Measurements from ENCODE around the gene HAUS8.

Gene HAUS8

GRCh38 chr19:17079710-17080439, 4.6 kb upstream of the HAUS8 start:
- Histone ChIP-seq H3K4me1 (ENCODE audit: insufficient read depth, poor library complexity, severe bottlenecking) (peaks cover 17% of the 10 kb centered on the region), H3K36me3 (ENCODE audit: low read depth) (no peaks in the 10 kb centered on the region), H3K4me3 (ENCODE audit: severe bottlenecking) (peak overlapping the region; percentile 9), H3K27ac (ENCODE audit: poor library complexity, severe bottlenecking) (peak overlapping the region; percentile 92), H3K9me3 (ENCODE audit: severe bottlenecking) (no peaks in the 10 kb centered on the region), H3K27me3 (ENCODE audit: insufficient read depth, poor library complexity, severe bottlenecking) (no peaks in the 10 kb centered on the region)
- TF ChIP-seq, protein P1, sequence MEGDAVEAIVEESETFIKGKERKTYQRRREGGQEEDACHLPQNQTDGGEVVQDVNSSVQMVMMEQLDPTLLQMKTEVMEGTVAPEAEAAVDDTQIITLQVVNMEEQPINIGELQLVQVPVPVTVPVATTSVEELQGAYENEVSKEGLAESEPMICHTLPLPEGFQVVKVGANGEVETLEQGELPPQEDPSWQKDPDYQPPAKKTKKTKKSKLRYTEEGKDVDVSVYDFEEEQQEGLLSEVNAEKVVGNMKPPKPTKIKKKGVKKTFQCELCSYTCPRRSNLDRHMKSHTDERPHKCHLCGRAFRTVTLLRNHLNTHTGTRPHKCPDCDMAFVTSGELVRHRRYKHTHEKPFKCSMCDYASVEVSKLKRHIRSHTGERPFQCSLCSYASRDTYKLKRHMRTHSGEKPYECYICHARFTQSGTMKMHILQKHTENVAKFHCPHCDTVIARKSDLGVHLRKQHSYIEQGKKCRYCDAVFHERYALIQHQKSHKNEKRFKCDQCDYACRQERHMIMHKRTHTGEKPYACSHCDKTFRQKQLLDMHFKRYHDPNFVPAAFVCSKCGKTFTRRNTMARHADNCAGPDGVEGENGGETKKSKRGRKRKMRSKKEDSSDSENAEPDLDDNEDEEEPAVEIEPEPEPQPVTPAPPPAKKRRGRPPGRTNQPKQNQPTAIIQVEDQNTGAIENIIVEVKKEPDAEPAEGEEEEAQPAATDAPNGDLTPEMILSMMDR (IDR thresholded peaks at IDR 0.05; ENCODE audit: poor library complexity, severe bottlenecking): peak; percentile 71
- DNase-seq (ENCODE audit: low spot score) (peak; percentile 90), ATAC-seq (ENCODE audit: low read depth) (peak; percentile 87)

DNA sequence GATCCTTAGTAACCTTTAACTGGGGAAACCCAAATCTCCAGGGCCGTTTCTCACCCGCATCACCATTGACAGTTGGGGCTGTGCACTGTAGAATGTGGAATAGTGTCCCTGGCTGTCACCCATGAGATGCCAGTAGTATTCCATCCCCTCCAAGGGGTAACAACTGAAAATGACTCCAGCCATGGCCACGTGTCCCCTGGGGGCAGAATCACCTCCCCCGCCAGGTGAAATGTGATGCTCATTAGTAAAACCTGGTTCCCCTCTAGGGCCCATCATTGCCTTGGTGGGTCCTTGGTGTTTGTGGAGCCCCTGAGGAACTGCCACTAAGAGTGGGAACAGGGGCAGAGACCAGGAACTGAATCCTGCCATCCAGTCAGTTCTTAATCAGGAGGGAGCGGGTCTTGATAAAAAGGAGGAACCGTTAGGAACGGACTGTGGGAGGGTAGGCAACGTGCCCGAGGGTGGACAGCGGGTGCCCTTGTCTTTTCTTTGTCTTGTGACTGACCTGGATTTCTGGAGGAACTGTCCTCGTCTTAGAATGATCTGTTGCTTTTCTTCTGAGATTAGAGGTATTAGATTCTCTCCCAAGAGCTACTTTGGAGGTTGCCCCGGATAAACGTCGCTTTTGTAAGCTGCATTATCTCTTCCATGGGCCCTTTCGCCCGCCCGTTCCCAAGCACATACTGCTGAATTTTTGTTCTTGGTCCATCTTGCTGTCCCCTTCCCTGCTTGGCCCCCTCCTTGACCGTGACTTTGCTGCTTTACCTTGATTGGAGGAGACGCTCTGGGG, 3.9 kb upstream of the HAUS8 start:
- no peaks in the 10 kb centered on the region for H3K36me3 ChIP-seq (ENCODE audit: low read depth)
- DNase-seq (ENCODE audit: low spot score): no peak
- H3K9me3 ChIP-seq (ENCODE audit: severe bottlenecking): no peaks in the 10 kb centered on the region
- H3K4me1 ChIP-seq (ENCODE audit: insufficient read depth, poor library complexity, severe bottlenecking): peaks cover 17% of the 10 kb centered on the region
- TF ChIP-seq, protein P1 (IDR thresholded peaks at IDR 0.05; ENCODE audit: poor library complexity, severe bottlenecking): no peak
- no peak for ATAC-seq (ENCODE audit: low read depth)
- H3K4me3 ChIP-seq (ENCODE audit: severe bottlenecking): peak overlapping the region; percentile 9
- H3K27me3 ChIP-seq (ENCODE audit: insufficient read depth, poor library complexity, severe bottlenecking): no peaks in the 10 kb centered on the region
- peak overlapping the region; percentile 92 for H3K27ac ChIP-seq (ENCODE audit: poor library complexity, severe bottlenecking)

GRCh38 chr19:17078036-17078919, 3.0 kb upstream of the HAUS8 start:
- H3K9me3 ChIP-seq (ENCODE audit: severe bottlenecking): no peaks in the 10 kb centered on the region
- H3K4me1 ChIP-seq (ENCODE audit: insufficient read depth, poor library complexity, severe bottlenecking): peaks cover 23% of the 10 kb centered on the region
- peak overlapping the region; percentile 92 for H3K27ac ChIP-seq (ENCODE audit: poor library complexity, severe bottlenecking)
- TF ChIP-seq, protein P1 (IDR thresholded peaks at IDR 0.05; ENCODE audit: poor library complexity, severe bottlenecking): no peak
- H3K4me3 ChIP-seq (ENCODE audit: severe bottlenecking): no peak overlapping the region
- peaks cover 3% of the 10 kb centered on the region for H3K36me3 ChIP-seq (ENCODE audit: low read depth)
- ATAC-seq (ENCODE audit: low read depth) (no peak), DNase-seq (ENCODE audit: low spot score) (no peak)
- H3K27me3 ChIP-seq (ENCODE audit: insufficient read depth, poor library complexity, severe bottlenecking): no peaks in the 10 kb centered on the region

GRCh38 chr19:17077447-17078028, 2.3 kb upstream of the HAUS8 start:
- peak overlapping the region; percentile 40 for H3K27ac ChIP-seq (ENCODE audit: poor library complexity, severe bottlenecking)
- peaks cover 8% of the 10 kb centered on the region for H3K36me3 ChIP-seq (ENCODE audit: low read depth)
- DNase-seq (ENCODE audit: low spot score) (no peak), ATAC-seq (ENCODE audit: low read depth) (no peak)
- H3K4me3 ChIP-seq (ENCODE audit: severe bottlenecking): no peak overlapping the region
- no peaks in the 10 kb centered on the region for H3K27me3 ChIP-seq (ENCODE audit: insufficient read depth, poor library complexity, severe bottlenecking)
- H3K9me3 ChIP-seq (ENCODE audit: severe bottlenecking): no peaks in the 10 kb centered on the region
- peaks cover 23% of the 10 kb centered on the region for H3K4me1 ChIP-seq (ENCODE audit: insufficient read depth, poor library complexity, severe bottlenecking)
- TF ChIP-seq, protein P1 (IDR thresholded peaks at IDR 0.05; ENCODE audit: poor library complexity, severe bottlenecking): no peak
